Smooth muscle cell (in vitro differentiated cells): ENCODE results near the gene SARDH. TPM values are rescaled to one million over a fixed set of nuclear protein-coding genes. Genes with fewer than 3 reads are reported as not detected.

Experiments used
- DNase-seq: peaks from one replicate; lab custom pipeline; 2025; ENCODE audit not compliant: unreplicated experiment; lab: John Stamatoyannopoulos, UW
- H2AFZ ChIP-seq: fragments of 200-600 bp; sonication (generic); 2 replicates; pipeline ENCODE4 v1.6.0; 2016; ENCODE audit warnings: antibody characterized with exemption, low read depth, mild to moderate bottlenecking
- H3F3A ChIP-seq: fragments of 200-600 bp; sonication (generic); 2 replicates; pipeline ENCODE4 v1.6.0; 2017; ENCODE audit warnings: antibody characterized with exemption, low read depth
- H3K27ac ChIP-seq: fragments of 200-600 bp; sonication (generic); 2 replicates; pipeline ENCODE4 v1.5.1; 2016; ENCODE audit warnings: low read depth, mild to moderate bottlenecking
- H3K27me3 ChIP-seq: fragments of 200-600 bp; sonication (generic); 2 replicates; pipeline ENCODE4 v1.6.1; 2016; ENCODE audit warnings: low read depth, mild to moderate bottlenecking
- H3K36me3 ChIP-seq: fragments of 200-600 bp; sonication (generic); 2 replicates; pipeline ENCODE4 v1.5.1; 2016; ENCODE audit warnings: low read depth
- H3K4me1 ChIP-seq: fragments of 200-600 bp; sonication (generic); 2 replicates; pipeline ENCODE4 v1.5.1; 2016; ENCODE audit warnings: low read depth
- H3K4me2 ChIP-seq: fragments of 200-600 bp; sonication (generic); 2 replicates; pipeline ENCODE4 v1.6.0; 2016; ENCODE audit warnings: mild to moderate bottlenecking
- H3K4me3 ChIP-seq: fragments of 200-600 bp; sonication (generic); 2 replicates; pipeline ENCODE4 v1.5.1; 2016; ENCODE audit warnings: mild to moderate bottlenecking
- H3K79me2 ChIP-seq: fragments of 200-600 bp; sonication (generic); 2 replicates; pipeline ENCODE4 v1.6.0; 2016; ENCODE audit warnings: low read depth, mild to moderate bottlenecking
- H3K9ac ChIP-seq: fragments of 200-600 bp; sonication (generic); 2 replicates; pipeline ENCODE4 v1.6.0; 2016; ENCODE audit warnings: low read depth
- H3K9me3 ChIP-seq: fragments of 200-600 bp; sonication (generic); replicated peaks from 2 replicates; pipeline ENCODE4 v1.5.1; 2016; ENCODE audit warnings: low read depth
- H4K20me1 ChIP-seq: fragments of 200-600 bp; sonication (generic); 2 replicates; pipeline ENCODE4 v1.6.0; 2016; ENCODE audit warnings: low read depth
- WGBS: methylation state at CpG from one replicate; pipeline ENCODE4 v1.1.7; 2016; ENCODE audit warnings: low lambda C conversion rate; 5-methylcytosine and 5-hydroxymethylcytosine counted together
- polyA plus RNA-seq: library from polyadenylated mRNA; unstranded; fragments of >200 nt; fragmentation: Nextera tagmentation; extraction: Ambion mirVana; gene quantifications from 2 replicates; pipeline ENCODE4 v1.2.1, GENCODE V29; 2016
- total RNA-seq: library from RNA; depleted of rRNA; stranded (reverse); fragments of >200 nt; gene quantifications from 2 replicates; pipeline ENCODE4 v1.2.3, GENCODE V29; 2014
- TF ChIP-seq, protein P1 (sequence below): fragments of 200-600 bp; sonication (generic); IDR thresholded peaks from 2 replicates; pipeline ENCODE4 v1.5.1; 2017; ENCODE audit warnings: borderline replicate concordance, mild to moderate bottlenecking, antibody characterized with exemption; ENCODE audit not compliant: insufficient read depth, poor library complexity, severe bottlenecking

The SARDH gene
- total and polyA plus RNA-seq, 2 experiments from 2014 or later: 3.3 to 10.1 TPM

DNA sequence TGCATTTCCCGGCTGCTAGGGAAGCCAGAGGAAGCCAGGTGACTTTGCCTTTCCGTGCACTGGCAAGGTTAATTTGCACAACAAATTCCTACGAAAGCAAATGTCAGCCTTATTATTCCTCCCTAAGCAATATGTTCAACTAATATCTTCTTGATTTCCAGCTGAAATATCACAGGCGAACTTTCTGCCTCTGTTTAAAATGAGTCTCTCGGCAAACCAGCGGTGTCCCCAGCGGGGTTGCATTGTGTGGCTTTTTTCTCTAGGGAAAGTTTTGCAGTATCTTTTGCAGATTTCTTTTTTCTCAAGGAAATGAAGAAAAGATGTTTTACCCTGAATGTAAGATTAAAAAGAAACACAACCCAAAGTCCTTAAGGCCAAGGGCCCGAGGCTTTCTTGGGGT lies 100.1 kb downstream of the SARDH start:
- no peaks in the 10 kb centered on the region for H3K27me3 ChIP-seq
- H3F3A ChIP-seq: no peaks in the 10 kb centered on the region
- TF ChIP-seq, protein P1, sequence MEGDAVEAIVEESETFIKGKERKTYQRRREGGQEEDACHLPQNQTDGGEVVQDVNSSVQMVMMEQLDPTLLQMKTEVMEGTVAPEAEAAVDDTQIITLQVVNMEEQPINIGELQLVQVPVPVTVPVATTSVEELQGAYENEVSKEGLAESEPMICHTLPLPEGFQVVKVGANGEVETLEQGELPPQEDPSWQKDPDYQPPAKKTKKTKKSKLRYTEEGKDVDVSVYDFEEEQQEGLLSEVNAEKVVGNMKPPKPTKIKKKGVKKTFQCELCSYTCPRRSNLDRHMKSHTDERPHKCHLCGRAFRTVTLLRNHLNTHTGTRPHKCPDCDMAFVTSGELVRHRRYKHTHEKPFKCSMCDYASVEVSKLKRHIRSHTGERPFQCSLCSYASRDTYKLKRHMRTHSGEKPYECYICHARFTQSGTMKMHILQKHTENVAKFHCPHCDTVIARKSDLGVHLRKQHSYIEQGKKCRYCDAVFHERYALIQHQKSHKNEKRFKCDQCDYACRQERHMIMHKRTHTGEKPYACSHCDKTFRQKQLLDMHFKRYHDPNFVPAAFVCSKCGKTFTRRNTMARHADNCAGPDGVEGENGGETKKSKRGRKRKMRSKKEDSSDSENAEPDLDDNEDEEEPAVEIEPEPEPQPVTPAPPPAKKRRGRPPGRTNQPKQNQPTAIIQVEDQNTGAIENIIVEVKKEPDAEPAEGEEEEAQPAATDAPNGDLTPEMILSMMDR: no peak
- no peak overlapping the region for H3K4me3 ChIP-seq
- no peak overlapping the region for H2AFZ ChIP-seq
- no peak overlapping the region for H3K9ac ChIP-seq
- H3K79me2 ChIP-seq: no peaks in the 10 kb centered on the region
- no peaks in the 10 kb centered on the region for H3K9me3 ChIP-seq
- H3K4me2 ChIP-seq: no peak overlapping the region
- 87% methylated on average over 8 of the region's 8 CpGs for WGBS
- no peaks in the 10 kb centered on the region for H3K36me3 ChIP-seq
- H3K4me1 ChIP-seq: peaks cover 9% of the 10 kb centered on the region
- H3K27ac ChIP-seq: no peak overlapping the region
- DNase-seq: no peak
- H4K20me1 ChIP-seq: no peaks in the 10 kb centered on the region

DNA sequence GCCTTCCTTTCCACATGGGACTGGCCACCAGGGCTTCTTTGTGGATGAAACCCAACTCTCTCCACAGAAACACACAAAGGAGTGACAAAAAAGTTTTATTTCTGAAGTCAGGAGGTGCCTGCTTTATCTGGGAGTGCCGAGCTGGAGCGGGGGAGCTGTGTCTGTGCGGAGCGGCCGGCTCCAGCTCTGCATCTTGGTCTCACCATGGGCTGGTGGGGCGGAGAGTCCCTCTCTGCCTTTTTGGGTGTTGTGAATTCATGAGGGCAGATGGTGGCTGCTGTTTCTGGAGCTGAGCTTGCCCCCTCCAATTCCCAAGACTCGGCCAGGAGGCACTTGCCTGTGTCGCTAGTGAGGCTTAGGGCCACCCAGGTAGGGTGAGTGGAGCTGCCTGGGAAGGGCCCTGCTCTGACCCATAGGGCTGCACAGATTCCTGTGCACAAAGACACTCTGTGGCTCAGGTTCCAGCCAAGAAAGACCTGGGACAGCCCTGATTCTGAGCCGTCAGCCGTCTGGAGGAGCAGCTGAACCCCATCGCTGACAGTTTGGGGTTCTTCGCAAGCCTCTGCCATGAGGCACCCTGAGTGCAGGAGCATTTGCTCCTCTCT lies 100.6 kb downstream of the SARDH start:
- Histone ChIP-seq H3K9ac (no peak overlapping the region), H3K27ac (no peak overlapping the region), H3K4me1 (peaks cover 9% of the 10 kb centered on the region), H3K4me3 (no peak overlapping the region), H4K20me1 (no peaks in the 10 kb centered on the region), H3K36me3 (no peaks in the 10 kb centered on the region), H3K27me3 (no peaks in the 10 kb centered on the region), H3K4me2 (no peak overlapping the region), H2AFZ (no peak overlapping the region), H3K79me2 (no peaks in the 10 kb centered on the region), H3F3A (no peaks in the 10 kb centered on the region), H3K9me3 (no peaks in the 10 kb centered on the region)
- no peak for DNase-seq
- 89% methylated on average over 12 of the region's 12 CpGs for WGBS
- TF ChIP-seq, protein P1: no peak

DNA sequence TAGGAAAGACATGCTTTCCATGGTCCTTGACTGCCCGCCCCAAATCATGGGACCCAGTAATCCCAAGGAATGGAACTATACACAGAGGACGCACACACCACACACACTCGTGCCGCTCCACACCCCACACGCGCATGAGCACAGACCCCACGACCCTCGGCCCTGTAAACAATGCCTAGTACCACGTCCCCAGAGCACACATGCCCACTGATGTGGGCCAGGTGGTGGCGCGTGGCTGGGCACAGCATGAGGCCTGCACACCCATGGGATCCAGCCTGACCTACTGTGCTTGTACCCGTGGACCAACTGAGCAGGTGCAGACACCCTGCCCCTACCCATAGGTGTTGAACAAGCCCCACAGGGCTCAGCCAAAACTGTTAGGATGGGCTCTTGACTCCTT lies 101.2 kb downstream of the SARDH start:
- peaks cover 9% of the 10 kb centered on the region for H3K4me1 ChIP-seq
- no peak overlapping the region for H2AFZ ChIP-seq
- H3K27me3 ChIP-seq: no peaks in the 10 kb centered on the region
- no peaks in the 10 kb centered on the region for H3K9me3 ChIP-seq
- H3K4me2 ChIP-seq: no peak overlapping the region
- TF ChIP-seq, protein P1: no peak
- H3K79me2 ChIP-seq: no peaks in the 10 kb centered on the region
- no peak for DNase-seq
- no peaks in the 10 kb centered on the region for H3K36me3 ChIP-seq
- no peaks in the 10 kb centered on the region for H4K20me1 ChIP-seq
- no peak overlapping the region for H3K9ac ChIP-seq
- H3F3A ChIP-seq: no peaks in the 10 kb centered on the region
- no peak overlapping the region for H3K4me3 ChIP-seq
- WGBS: 95% methylated on average over 12 of the region's 12 CpGs
- H3K27ac ChIP-seq: no peak overlapping the region
